SK-N-SH (cell line): Measurements from ENCODE around the gene CCNI2. TPM values are rescaled to one million over a fixed set of nuclear protein-coding genes. Genes with fewer than 3 reads are reported as not detected.
"Not testable (repeated sequence)": the region's sequence is repeated elsewhere in the genome, so short reads cannot be mapped to it uniquely, and the experiment has no call there.

Source experiments
- CTCF ChIA-PET: fragments of 300-600, 350-600 bp; formaldehyde crosslinking; extraction: SDS; loops from one replicate; lab custom pipeline; 2021; lab: Yijun Ruan, JAX
- POLR2A ChIA-PET: fragments of 350-600 bp; sonication (Branson Sonifier 250); formaldehyde crosslinking; extraction: SDS; loops from one replicate; lab custom pipeline; 2020; ENCODE audit warnings: antibody characterized with exemption, inconsistent platforms; lab: Yijun Ruan, JAX
- DNase-seq: peaks from one replicate; pipeline ENCODE4 v3.0.0; 2012
- H2AFZ ChIP-seq: fragments of 200-600 bp; sonication (generic); 2 replicates; pipeline ENCODE4 v1.8.1; 2016; ENCODE audit warnings: antibody characterized with exemption, mild to moderate bottlenecking, low read depth
- H3F3A ChIP-seq: fragments of 200-600 bp; sonication (generic); replicated peaks from 2 replicates; pipeline ENCODE3; 2016; ENCODE audit warnings: antibody characterized with exemption, mild to moderate bottlenecking; ENCODE audit not compliant: insufficient read depth
- H3K27ac ChIP-seq, 2 experiments: fragments of 200-500 bp in 1 of 2; fragments of 200-600 bp in 1 of 2; sonication (Bioruptor generic) in 1 of 2; sonication (generic), shearing (Covaris generic) in 1 of 2; 2 replicates each; pipeline versions ENCODE4 v1.5.1 to v1.6.1; 2014 to 2016; ENCODE audit warnings: low read depth in 2 of 2, inconsistent platforms in 1 of 2, low read length in 1 of 2, mild to moderate bottlenecking in 1 of 2, mixed read lengths in 1 of 2
- H3K27me3 ChIP-seq: fragments of 200-600 bp; sonication (generic), shearing (Covaris generic); 2 replicates; pipeline ENCODE4 v1.6.1; 2016; ENCODE audit warnings: mixed run types; ENCODE audit not compliant: insufficient read depth
- H3K36me3 ChIP-seq, 2 experiments: fragments of 200-500 bp in 1 of 2; fragments of 200-600 bp in 1 of 2; sonication (Bioruptor generic) in 1 of 2; sonication (generic) in 1 of 2; replicated peaks in 1 of 2; 2 replicates each; pipeline versions ENCODE3 to v1.5.1; 2014 to 2016; ENCODE audit warnings: low read length in 1 of 2, mild to moderate bottlenecking in 1 of 2; ENCODE audit not compliant: insufficient read depth in 2 of 2, control insufficient read depth in 1 of 2
- H3K4me1 ChIP-seq, 2 experiments: fragments of 200-500 bp in 1 of 2; fragments of 200-600 bp in 1 of 2; sonication (Bioruptor generic) in 1 of 2; sonication (generic), shearing (Covaris generic) in 1 of 2; 2 replicates each; pipeline versions ENCODE4 v1.5.1 to v1.6.1; 2014 to 2016; ENCODE audit warnings: low read depth in 1 of 2, low read length in 1 of 2, mixed run types in 1 of 2; ENCODE audit not compliant: insufficient read depth in 2 of 2, control insufficient read depth in 1 of 2
- H3K4me2 ChIP-seq: fragments of 200-600 bp; sonication (generic), shearing (Covaris generic); 2 replicates; pipeline ENCODE4 v1.6.1; 2017; ENCODE audit warnings: mixed run types
- H3K4me3 ChIP-seq, 2 experiments: fragments of 200-500 bp in 1 of 2; fragments of 200-600 bp in 1 of 2; sonication (Bioruptor generic) in 1 of 2; sonication (generic), shearing (Covaris generic) in 1 of 2; 2 replicates each; pipeline versions ENCODE4 v1.5.1 to v1.8.1; 2014 to 2016; ENCODE audit warnings: low read depth in 2 of 2, inconsistent platforms in 1 of 2, low read length in 1 of 2, mild to moderate bottlenecking in 1 of 2, mixed read lengths in 1 of 2, moderate library complexity in 1 of 2
- H3K79me2 ChIP-seq: fragments of 200-600 bp; sonication (generic); 2 replicates; pipeline ENCODE4 v1.8.1; 2017; ENCODE audit warnings: mild to moderate bottlenecking; ENCODE audit not compliant: insufficient read depth
- H3K9ac ChIP-seq: fragments of 200-600 bp; sonication (generic); 2 replicates; pipeline ENCODE4 v1.6.1; 2017; ENCODE audit warnings: mixed run types
- H3K9me2 ChIP-seq: fragments of 200-600 bp; sonication (generic); 2 replicates; pipeline ENCODE4 v1.6.1; 2017; ENCODE audit warnings: mixed run types
- H3K9me3 ChIP-seq: fragments of 200-600 bp; sonication (generic); 2 replicates; pipeline ENCODE4 v1.6.1; 2017; ENCODE audit warnings: mixed run types, mild to moderate bottlenecking, moderate library complexity
- H4K20me1 ChIP-seq: fragments of 200-600 bp; sonication (generic); 2 replicates; pipeline ENCODE4 v1.6.1; 2017; ENCODE audit warnings: mild to moderate bottlenecking, mixed run types; ENCODE audit not compliant: insufficient read depth
- CHD2 ChIP-seq: fragments of 150-350 bp; IDR thresholded peaks from 2 replicates; pipeline ENCODE4 v1.6.1; 2018; ENCODE audit warnings: low read length; ENCODE audit not compliant: partially characterized antibody
- ELF1 ChIP-seq: IDR thresholded peaks from 2 replicates; pipeline ENCODE4 v1.4.0; 2012
- EP300 ChIP-seq, 2 experiments: IDR thresholded peaks; 2 replicates each; pipeline versions ENCODE4 v1.4.0 to v1.6.1; 2012; ENCODE audit warnings: borderline replicate concordance in 1 of 2, low read depth in 1 of 2, low read length in 1 of 2
- FOXJ3 ChIP-seq: sonication (generic); formaldehyde crosslinking; IDR thresholded peaks from 2 replicates; pipeline ENCODE4 v1.5.1; 2020; ENCODE audit warnings: mild to moderate bottlenecking, missing genetic modification reagents
- FOXM1 ChIP-seq: IDR thresholded peaks from 2 replicates; pipeline ENCODE4 v1.4.0; 2012; ENCODE audit warnings: low read depth, mild to moderate bottlenecking
- GABPA ChIP-seq: IDR thresholded peaks from 2 replicates; pipeline ENCODE4 v1.4.0; 2012; ENCODE audit warnings: low read depth, mild to moderate bottlenecking
- GATA2 ChIP-seq: sonication (generic); formaldehyde crosslinking; IDR thresholded peaks from 2 replicates; pipeline ENCODE4 v1.5.0; 2020; ENCODE audit warnings: mild to moderate bottlenecking, missing genetic modification reagents
- IRF3 ChIP-seq: fragments of 150-350 bp; IDR thresholded peaks from 2 replicates; pipeline ENCODE4 v1.6.1; 2016; ENCODE audit warnings: mild to moderate bottlenecking, low read depth, low read length
- MXI1 ChIP-seq: IDR thresholded peaks from 2 replicates; pipeline ENCODE4 v1.6.1; 2012; ENCODE audit warnings: mild to moderate bottlenecking, low read depth, low read length, improper control_type of control experiment
- NFIC ChIP-seq: IDR thresholded peaks from 2 replicates; pipeline ENCODE4 v1.4.0; 2012; ENCODE audit warnings: borderline replicate concordance
- NRF1 ChIP-seq: IDR thresholded peaks from 2 replicates; pipeline ENCODE4 v1.6.1; 2012; ENCODE audit warnings: low read depth, mild to moderate bottlenecking, low read length
- POLR2AphosphoS5 ChIP-seq: IDR thresholded peaks from 2 replicates; pipeline ENCODE4 v1.6.1; 2012; ENCODE audit warnings: low read depth, low read length
- SMC3 ChIP-seq: IDR thresholded peaks from 2 replicates; pipeline ENCODE4 v1.6.1; 2012; ENCODE audit warnings: low read depth, low read length, improper control_type of control experiment
- TCF12 ChIP-seq: IDR thresholded peaks from 2 replicates; pipeline ENCODE4 v1.4.0; 2012
- TEAD4 ChIP-seq: IDR thresholded peaks from 2 replicates; pipeline ENCODE4 v1.4.0; 2012; ENCODE audit warnings: mild to moderate bottlenecking, borderline replicate concordance; ENCODE audit not compliant: insufficient read depth
- WGBS: methylation state at CpG from one replicate; pipeline ENCODE4 v1.1.6; 2017; ENCODE audit warnings: low lambda C conversion rate; 5-methylcytosine and 5-hydroxymethylcytosine counted together
- polyA plus RNA-seq, 3 experiments: library from polyadenylated mRNA; depleted of rRNA; stranded (reverse); fragments of >200 nt; gene quantifications; 2 replicates each; pipeline ENCODE4 v1.2.3, GENCODE V29; 2012
- TF ChIP-seq, protein P1 (sequence below): IDR thresholded peaks from 2 replicates; pipeline ENCODE4 v1.4.0; 2012; ENCODE audit warnings: low read depth
- TF ChIP-seq, protein P2 (sequence below): IDR thresholded peaks from 2 replicates; pipeline ENCODE4 v1.6.1; 2012; ENCODE audit warnings: mild to moderate bottlenecking, low read depth, low read length, moderate library complexity
- TF ChIP-seq, protein P3 (sequence below): IDR thresholded peaks from 2 replicates; pipeline ENCODE4 v1.4.0; 2012; ENCODE audit warnings: low read depth, borderline replicate concordance
- TF ChIP-seq, protein P4 (sequence below): IDR thresholded peaks from 2 replicates; pipeline ENCODE4 v1.4.0; 2012; ENCODE audit warnings: low read depth, borderline replicate concordance

Gene CCNI2
- polyA plus RNA-seq, 1 of the 3 experiments (the other 2 are of a cell fraction), result 0.05 TPM

DNA sequence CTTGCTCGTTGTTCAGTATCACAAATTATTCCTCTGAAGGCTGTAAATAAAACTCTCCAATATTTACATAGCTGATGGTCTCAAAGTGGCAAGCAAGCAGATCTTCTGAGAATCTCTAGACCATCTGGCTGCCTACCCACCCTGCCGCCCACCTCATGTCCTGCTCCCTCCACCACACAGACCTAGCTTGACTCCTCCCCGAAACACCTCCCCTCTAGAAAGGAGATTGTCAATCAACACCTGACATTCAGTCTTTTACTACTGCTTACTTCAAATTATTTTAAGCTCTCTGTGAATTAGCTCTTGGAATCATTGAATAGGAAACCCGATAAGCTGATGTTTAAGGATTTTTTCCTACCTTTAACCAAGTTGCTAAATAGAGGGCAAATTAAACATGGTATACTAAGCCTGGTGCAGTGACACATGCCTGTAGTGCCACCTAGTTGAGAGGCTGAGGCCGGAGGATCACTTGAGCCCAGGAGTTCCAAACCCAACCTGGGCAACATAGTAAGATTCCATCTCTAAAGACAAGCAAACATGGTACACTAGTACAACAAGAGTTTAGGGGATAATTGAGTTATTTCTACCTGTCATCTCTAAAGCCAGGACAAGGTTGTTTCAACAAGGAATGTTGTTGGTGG is 54.9 kb downstream of the CCNI2 start:
- POLR2A ChIA-PET, result no interaction called here
- no peak overlapping the region for H3K9ac ChIP-seq
- H4K20me1 ChIP-seq, result no peaks in the 10 kb centered on the region
- H3K4me2 ChIP-seq, result no peak overlapping the region
- TF ChIP-seq, protein P1, sequence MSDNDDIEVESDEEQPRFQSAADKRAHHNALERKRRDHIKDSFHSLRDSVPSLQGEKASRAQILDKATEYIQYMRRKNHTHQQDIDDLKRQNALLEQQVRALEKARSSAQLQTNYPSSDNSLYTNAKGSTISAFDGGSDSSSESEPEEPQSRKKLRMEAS, result no peak
- TF ChIP-seq GATA2 (no peak), FOXM1 (no peak), FOXJ3 (CRISPR knock-in tag) (no peak), MXI1 (no peak), NFIC (no peak), GABPA (no peak), TEAD4 (no peak), NRF1 (no peak), TCF12 (no peak), IRF3 (no peak), POLR2AphosphoS5 (no peak), SMC3 (no peak), ELF1 (no peak), EP300 (IDR thresholded peaks at IDR 0.05; ENCODE audit: borderline replicate concordance in 1 of 2, low read depth in 1 of 2, low read length in 1 of 2) (no peak), CHD2 (no peak)
- TF ChIP-seq, protein P2, sequence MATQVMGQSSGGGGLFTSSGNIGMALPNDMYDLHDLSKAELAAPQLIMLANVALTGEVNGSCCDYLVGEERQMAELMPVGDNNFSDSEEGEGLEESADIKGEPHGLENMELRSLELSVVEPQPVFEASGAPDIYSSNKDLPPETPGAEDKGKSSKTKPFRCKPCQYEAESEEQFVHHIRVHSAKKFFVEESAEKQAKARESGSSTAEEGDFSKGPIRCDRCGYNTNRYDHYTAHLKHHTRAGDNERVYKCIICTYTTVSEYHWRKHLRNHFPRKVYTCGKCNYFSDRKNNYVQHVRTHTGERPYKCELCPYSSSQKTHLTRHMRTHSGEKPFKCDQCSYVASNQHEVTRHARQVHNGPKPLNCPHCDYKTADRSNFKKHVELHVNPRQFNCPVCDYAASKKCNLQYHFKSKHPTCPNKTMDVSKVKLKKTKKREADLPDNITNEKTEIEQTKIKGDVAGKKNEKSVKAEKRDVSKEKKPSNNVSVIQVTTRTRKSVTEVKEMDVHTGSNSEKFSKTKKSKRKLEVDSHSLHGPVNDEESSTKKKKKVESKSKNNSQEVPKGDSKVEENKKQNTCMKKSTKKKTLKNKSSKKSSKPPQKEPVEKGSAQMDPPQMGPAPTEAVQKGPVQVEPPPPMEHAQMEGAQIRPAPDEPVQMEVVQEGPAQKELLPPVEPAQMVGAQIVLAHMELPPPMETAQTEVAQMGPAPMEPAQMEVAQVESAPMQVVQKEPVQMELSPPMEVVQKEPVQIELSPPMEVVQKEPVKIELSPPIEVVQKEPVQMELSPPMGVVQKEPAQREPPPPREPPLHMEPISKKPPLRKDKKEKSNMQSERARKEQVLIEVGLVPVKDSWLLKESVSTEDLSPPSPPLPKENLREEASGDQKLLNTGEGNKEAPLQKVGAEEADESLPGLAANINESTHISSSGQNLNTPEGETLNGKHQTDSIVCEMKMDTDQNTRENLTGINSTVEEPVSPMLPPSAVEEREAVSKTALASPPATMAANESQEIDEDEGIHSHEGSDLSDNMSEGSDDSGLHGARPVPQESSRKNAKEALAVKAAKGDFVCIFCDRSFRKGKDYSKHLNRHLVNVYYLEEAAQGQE, result no peak
- TF ChIP-seq, protein P3, sequence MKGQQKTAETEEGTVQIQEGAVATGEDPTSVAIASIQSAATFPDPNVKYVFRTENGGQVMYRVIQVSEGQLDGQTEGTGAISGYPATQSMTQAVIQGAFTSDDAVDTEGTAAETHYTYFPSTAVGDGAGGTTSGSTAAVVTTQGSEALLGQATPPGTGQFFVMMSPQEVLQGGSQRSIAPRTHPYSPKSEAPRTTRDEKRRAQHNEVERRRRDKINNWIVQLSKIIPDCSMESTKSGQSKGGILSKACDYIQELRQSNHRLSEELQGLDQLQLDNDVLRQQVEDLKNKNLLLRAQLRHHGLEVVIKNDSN, result no peak
- TF ChIP-seq, protein P4, sequence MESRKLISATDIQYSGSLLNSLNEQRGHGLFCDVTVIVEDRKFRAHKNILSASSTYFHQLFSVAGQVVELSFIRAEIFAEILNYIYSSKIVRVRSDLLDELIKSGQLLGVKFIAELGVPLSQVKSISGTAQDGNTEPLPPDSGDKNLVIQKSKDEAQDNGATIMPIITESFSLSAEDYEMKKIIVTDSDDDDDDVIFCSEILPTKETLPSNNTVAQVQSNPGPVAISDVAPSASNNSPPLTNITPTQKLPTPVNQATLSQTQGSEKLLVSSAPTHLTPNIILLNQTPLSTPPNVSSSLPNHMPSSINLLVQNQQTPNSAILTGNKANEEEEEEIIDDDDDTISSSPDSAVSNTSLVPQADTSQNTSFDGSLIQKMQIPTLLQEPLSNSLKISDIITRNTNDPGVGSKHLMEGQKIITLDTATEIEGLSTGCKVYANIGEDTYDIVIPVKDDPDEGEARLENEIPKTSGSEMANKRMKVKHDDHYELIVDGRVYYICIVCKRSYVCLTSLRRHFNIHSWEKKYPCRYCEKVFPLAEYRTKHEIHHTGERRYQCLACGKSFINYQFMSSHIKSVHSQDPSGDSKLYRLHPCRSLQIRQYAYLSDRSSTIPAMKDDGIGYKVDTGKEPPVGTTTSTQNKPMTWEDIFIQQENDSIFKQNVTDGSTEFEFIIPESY, result no peak
- TF ChIP-seq, all 33 proteins: peak for 0
- WGBS, result 72% methylated on average over 5 of the region's 5 CpGs
- no peaks in the 10 kb centered on the region for H3K27me3 ChIP-seq
- no peaks in the 10 kb centered on the region for H3K79me2 ChIP-seq
- DNase-seq, result no peak
- H3K4me1 ChIP-seq, result peaks cover 0 to 5% of the 10 kb centered on the region in 2 experiments; a peak in 1 of 4 replicates
- H2AFZ ChIP-seq, result no peak overlapping the region
- no peaks in the 10 kb centered on the region for H3K9me3 ChIP-seq
- CTCF ChIA-PET, result interaction anchor here (1.1 to 2.3 kb wide), 5 partner anchors 9 to 276 kb away, joined by 3 to 18 read pairs (median 4); no protein-coding TSS in a partner anchor
- no peak overlapping the region for H3K27ac ChIP-seq
- H3F3A ChIP-seq, result no peaks in the 10 kb centered on the region
- no peaks in the 10 kb centered on the region for H3K36me3 ChIP-seq
- H3K4me3 ChIP-seq, result no peak overlapping the region
- H3K9me2 ChIP-seq, result no peaks in the 10 kb centered on the region

DNA sequence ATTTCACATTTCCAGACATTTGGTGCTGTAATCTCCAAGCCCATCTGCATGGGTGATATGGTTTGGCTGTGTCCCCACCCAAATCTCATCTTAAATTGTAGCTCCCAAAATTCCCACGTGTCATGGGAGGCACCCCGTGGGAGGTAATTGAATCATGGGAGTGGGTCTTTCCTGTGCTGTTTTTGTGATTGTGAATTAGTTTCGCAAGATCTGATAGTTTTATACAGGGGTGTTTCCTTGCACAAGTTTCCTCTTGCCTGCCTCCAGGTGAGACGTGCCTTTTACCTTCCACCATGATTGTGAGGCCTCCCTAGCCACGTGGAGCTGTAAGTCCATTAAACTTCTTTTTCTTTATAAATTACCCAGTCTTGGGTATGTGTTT is 55.5 kb downstream of the CCNI2 start:
- WGBS, result 48% methylated on average over 5 of the region's 5 CpGs
- H4K20me1 ChIP-seq, H3K4me1 ChIP-seq, DNase-seq, H2AFZ ChIP-seq, H3K79me2 ChIP-seq, H3K9me2 ChIP-seq, H3K27ac ChIP-seq, H3F3A ChIP-seq, POLR2A ChIA-PET, H3K9ac ChIP-seq, H3K36me3 ChIP-seq, H3K9me3 ChIP-seq, H3K4me3 ChIP-seq, H3K4me2 ChIP-seq, H3K27me3 ChIP-seq: not testable (repeated sequence)
- CTCF ChIA-PET, result interaction anchor here (1.5 to 2.3 kb wide), 3 partner anchors 18 to 277 kb away, joined by 4 to 18 read pairs (median 7); no protein-coding TSS in a partner anchor
